GM23248 (cell line): ENCODE measurements around the gene ZMYND12.

ENCODE experiments used
- EZH2 ChIP-seq: fragments of 200-600 bp; sonication (generic); IDR thresholded peaks from 2 replicates; pipeline ENCODE4 v1.6.1; 2018; ENCODE audit warnings: antibody characterized with exemption, mild to moderate bottlenecking; ENCODE audit not compliant: insufficient read depth, poor library complexity, severe bottlenecking
- EZH2phosphoT487 ChIP-seq: fragments of 200-600 bp; sonication (generic); IDR thresholded peaks from 2 replicates; pipeline ENCODE4 v1.6.1; 2018; ENCODE audit warnings: antibody characterized with exemption, moderate library complexity, mild to moderate bottlenecking, low read depth; ENCODE audit not compliant: insufficient read depth

DNA sequence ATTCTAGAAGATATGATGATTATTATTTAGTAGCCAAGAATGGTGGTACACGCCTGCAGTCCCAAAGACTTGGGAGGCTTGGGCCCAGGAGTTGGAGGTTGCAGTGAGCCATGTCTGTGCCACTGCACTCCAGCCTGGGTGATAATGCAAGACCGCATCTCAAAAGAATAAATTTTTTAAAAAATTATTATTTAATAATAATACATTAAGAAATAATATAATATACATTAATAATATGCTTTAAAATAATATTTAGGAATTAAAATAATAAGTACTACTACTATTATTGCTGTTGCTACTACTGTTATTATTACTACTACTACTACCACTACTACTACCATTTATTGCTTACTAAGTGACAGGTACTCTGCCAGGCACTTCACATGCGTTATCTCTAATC lies 34.4 kb upstream of the ZMYND12 start:
- TF ChIP-seq EZH2phosphoT487: no peak
- TF ChIP-seq EZH2: no peak
